ENCODE measurements around the gene CABLES1.
"Not testable (repeated sequence)": the region's sequence is repeated elsewhere in the genome, so short reads cannot be mapped to it uniquely, and the experiment has no call there.

CABLES1 gene

GRCh38 chr18:23155537-23155936, 20.3 kb downstream of the CABLES1 start:
- H3K9me3 ChIP-seq (ENCODE audit: insufficient read depth, low read length, severe bottlenecking): no peaks in the 10 kb centered on the region
- no peak for ATAC-seq (ENCODE audit: insufficient read depth, low read depth)
- no peak overlapping the region for H3K4me2 ChIP-seq (ENCODE audit: insufficient read depth, low read length)
- no peak for TF ChIP-seq CTCF (IDR thresholded peaks at IDR 0.05; ENCODE audit: borderline replicate concordance, extremely low read depth, low read length, poor library complexity, severe bottlenecking)
- TF ChIP-seq EZH2 (IDR thresholded peaks at IDR 0.05; ENCODE audit: borderline replicate concordance, low read depth, low read length, severe bottlenecking): no peak
- H3K79me2 ChIP-seq (ENCODE audit: insufficient read depth, low read length): no peaks in the 10 kb centered on the region
- H3K4me3 ChIP-seq (ENCODE audit: low read depth in 1 of 2, low read length in 2 of 2): no peak overlapping the region
- no peaks in the 10 kb centered on the region for H4K20me1 ChIP-seq (ENCODE audit: insufficient read depth, low read length)
- no peak overlapping the region for H3K9ac ChIP-seq (ENCODE audit: low read depth, low read length)
- H3K4me1 ChIP-seq (ENCODE audit: insufficient read depth, low read length): no peaks in the 10 kb centered on the region
- H3K27ac ChIP-seq (ENCODE audit: low read length): no peak overlapping the region
- H3K27me3 ChIP-seq (ENCODE audit: insufficient read depth, low read length, poor library complexity): no peaks in the 10 kb centered on the region
- H3K36me3 ChIP-seq (ENCODE audit: insufficient read depth, low read length): no peaks in the 10 kb centered on the region
- H2AFZ ChIP-seq (ENCODE audit: low read depth, low read length): no peak overlapping the region
- no peak for DNase-seq

- DNase-seq (no peak), ATAC-seq (ENCODE audit: insufficient read depth, low read depth) (no peak)
- no peak overlapping the region for H3K9ac ChIP-seq (ENCODE audit: low read depth, low read length)
- no peaks in the 10 kb centered on the region for H3K27me3 ChIP-seq (ENCODE audit: insufficient read depth, low read length, poor library complexity)
- no peaks in the 10 kb centered on the region for H3K79me2 ChIP-seq (ENCODE audit: insufficient read depth, low read length)
- H4K20me1 ChIP-seq (ENCODE audit: insufficient read depth, low read length): no peaks in the 10 kb centered on the region
- no peaks in the 10 kb centered on the region for H3K9me3 ChIP-seq (ENCODE audit: insufficient read depth, low read length, severe bottlenecking)
- H3K4me3 ChIP-seq (ENCODE audit: low read depth in 1 of 2, low read length in 2 of 2): no peak overlapping the region
- no peaks in the 10 kb centered on the region for H3K36me3 ChIP-seq (ENCODE audit: insufficient read depth, low read length)
- TF ChIP-seq CTCF (IDR thresholded peaks at IDR 0.05; ENCODE audit: borderline replicate concordance, extremely low read depth, low read length, poor library complexity, severe bottlenecking): no peak
- TF ChIP-seq EZH2 (IDR thresholded peaks at IDR 0.05; ENCODE audit: borderline replicate concordance, low read depth, low read length, severe bottlenecking): no peak
- H3K27ac ChIP-seq (ENCODE audit: low read length): no peak overlapping the region
- H2AFZ ChIP-seq (ENCODE audit: low read depth, low read length): no peak overlapping the region
- no peaks in the 10 kb centered on the region for H3K4me1 ChIP-seq (ENCODE audit: insufficient read depth, low read length)
- H3K4me2 ChIP-seq (ENCODE audit: insufficient read depth, low read length): no peak overlapping the region
These were observed 20.8 kb downstream of the CABLES1 start for GRCh38 chr18:23156134-23156533.

- Histone ChIP-seq H3K9ac (ENCODE audit: low read depth, low read length) (no peak overlapping the region), H3K4me2 (ENCODE audit: insufficient read depth, low read length) (no peak overlapping the region), H3K9me3 (ENCODE audit: insufficient read depth, low read length, severe bottlenecking) (no peaks in the 10 kb centered on the region), H3K4me1 (ENCODE audit: insufficient read depth, low read length) (no peaks in the 10 kb centered on the region), H3K4me3 (ENCODE audit: low read depth in 1 of 2, low read length in 2 of 2) (no peak overlapping the region), H3K36me3 (ENCODE audit: insufficient read depth, low read length) (no peaks in the 10 kb centered on the region), H4K20me1 (ENCODE audit: insufficient read depth, low read length) (no peaks in the 10 kb centered on the region), H3K27me3 (ENCODE audit: insufficient read depth, low read length, poor library complexity) (no peaks in the 10 kb centered on the region), H2AFZ (ENCODE audit: low read depth, low read length) (no peak overlapping the region), H3K27ac (ENCODE audit: low read length) (no peak overlapping the region), H3K79me2 (ENCODE audit: insufficient read depth, low read length) (no peaks in the 10 kb centered on the region)
- DNase-seq (no peak), ATAC-seq (ENCODE audit: insufficient read depth, low read depth) (no peak)
- TF ChIP-seq EZH2 (IDR thresholded peaks at IDR 0.05; ENCODE audit: borderline replicate concordance, low read depth, low read length, severe bottlenecking) (no peak), CTCF (IDR thresholded peaks at IDR 0.05; ENCODE audit: borderline replicate concordance, extremely low read depth, low read length, poor library complexity, severe bottlenecking) (no peak)
These were observed 22.8 kb downstream of the CABLES1 start for GRCh38 chr18:23158058-23158457.

GRCh38 chr18:23158884-23159283, 23.6 kb downstream of the CABLES1 start:
- H3K36me3 ChIP-seq (ENCODE audit: insufficient read depth, low read length); H3K4me3 ChIP-seq (ENCODE audit: low read depth in 1 of 2, low read length in 2 of 2); ATAC-seq (ENCODE audit: insufficient read depth, low read depth); H2AFZ ChIP-seq (ENCODE audit: low read depth, low read length); H3K4me2 ChIP-seq (ENCODE audit: insufficient read depth, low read length); H3K9ac ChIP-seq (ENCODE audit: low read depth, low read length); DNase-seq; H4K20me1 ChIP-seq (ENCODE audit: insufficient read depth, low read length); H3K27ac ChIP-seq (ENCODE audit: low read length); H3K4me1 ChIP-seq (ENCODE audit: insufficient read depth, low read length); H3K9me3 ChIP-seq (ENCODE audit: insufficient read depth, low read length, severe bottlenecking); H3K79me2 ChIP-seq (ENCODE audit: insufficient read depth, low read length); H3K27me3 ChIP-seq (ENCODE audit: insufficient read depth, low read length, poor library complexity): not testable (repeated sequence)
